ENCODE measurements around the gene PTPRE. TPM values are rescaled to one million over a fixed set of nuclear protein-coding genes. Genes with fewer than 3 reads are reported as not detected.

Gene PTPRE
- polyA plus RNA-seq, 1 donor (not counting 4 experiments of a cell fraction or from before 2014, with no cell fraction given): 15.1 TPM

- Histone ChIP-seq H3K36me3 (ENCODE audit: control insufficient read depth in 2 of 2, extremely low read depth in 1 of 2, insufficient read depth in 2 of 2, low read length in 2 of 2) (no peaks in the 10 kb centered on the region), H3K9me1 (ENCODE audit: control insufficient read depth, extremely low read depth, insufficient read depth, low read length) (no peaks in the 10 kb centered on the region), H2AFZ (ENCODE audit: control insufficient read depth, low read length) (no peak overlapping the region), H3K27ac (ENCODE audit: control insufficient read depth, insufficient read depth, low read length) (no peak overlapping the region), H3K4me1 (ENCODE audit: control insufficient read depth, extremely low read depth, insufficient read depth, low read length) (peaks cover 28% of the 10 kb centered on the region), H3K9me3 (ENCODE audit: control insufficient read depth, low read depth, low read length) (no peaks in the 10 kb centered on the region), H3K27me3 (ENCODE audit: control insufficient read depth, extremely low read depth, insufficient read depth, low read length) (no peaks in the 10 kb centered on the region), H3K9ac (ENCODE audit: control insufficient read depth, extremely low read depth, insufficient read depth, low read length) (no peak overlapping the region), H3K79me2 (ENCODE audit: control insufficient read depth, insufficient read depth, low read length) (no peaks in the 10 kb centered on the region), H4K20me1 (ENCODE audit: control insufficient read depth, extremely low read depth, insufficient read depth, low read length) (no peaks in the 10 kb centered on the region), H3K4me3 (ENCODE audit: control insufficient read depth in 2 of 3, extremely low read depth in 1 of 3, insufficient read depth in 2 of 3, low read depth in 1 of 3, low read length in 3 of 3) (no peak overlapping the region), H3K4me2 (ENCODE audit: control insufficient read depth, extremely low read depth, insufficient read depth, low read depth, low read length) (no peak overlapping the region)
- dilution Hi-C loops (cut with MboI; ENCODE audit: extremely low pct_ligation_motif_present, low sequenced_read_pairs): no loop called here
- no peak for DNase-seq (ENCODE audit: low read depth, low spot score)
- FAIRE-seq: no peak
- no peak for TF ChIP-seq EZH2 (IDR thresholded peaks at IDR 0.05; ENCODE audit: low read length)
- TF ChIP-seq, protein P1, sequence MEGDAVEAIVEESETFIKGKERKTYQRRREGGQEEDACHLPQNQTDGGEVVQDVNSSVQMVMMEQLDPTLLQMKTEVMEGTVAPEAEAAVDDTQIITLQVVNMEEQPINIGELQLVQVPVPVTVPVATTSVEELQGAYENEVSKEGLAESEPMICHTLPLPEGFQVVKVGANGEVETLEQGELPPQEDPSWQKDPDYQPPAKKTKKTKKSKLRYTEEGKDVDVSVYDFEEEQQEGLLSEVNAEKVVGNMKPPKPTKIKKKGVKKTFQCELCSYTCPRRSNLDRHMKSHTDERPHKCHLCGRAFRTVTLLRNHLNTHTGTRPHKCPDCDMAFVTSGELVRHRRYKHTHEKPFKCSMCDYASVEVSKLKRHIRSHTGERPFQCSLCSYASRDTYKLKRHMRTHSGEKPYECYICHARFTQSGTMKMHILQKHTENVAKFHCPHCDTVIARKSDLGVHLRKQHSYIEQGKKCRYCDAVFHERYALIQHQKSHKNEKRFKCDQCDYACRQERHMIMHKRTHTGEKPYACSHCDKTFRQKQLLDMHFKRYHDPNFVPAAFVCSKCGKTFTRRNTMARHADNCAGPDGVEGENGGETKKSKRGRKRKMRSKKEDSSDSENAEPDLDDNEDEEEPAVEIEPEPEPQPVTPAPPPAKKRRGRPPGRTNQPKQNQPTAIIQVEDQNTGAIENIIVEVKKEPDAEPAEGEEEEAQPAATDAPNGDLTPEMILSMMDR (optimal IDR thresholded peaks at IDR 0.05 in 1 of 3, IDR thresholded peaks at IDR 0.05 in 1 of 3, conservative IDR thresholded peaks at IDR 0.05 in 1 of 3; ENCODE audit: extremely low read depth in 1 of 3, insufficient read depth in 2 of 3, low read length in 3 of 3): no peak
These were observed 79.9 kb downstream of the PTPRE start for GRCh38 chr10:127986531-127987466.

DNA sequence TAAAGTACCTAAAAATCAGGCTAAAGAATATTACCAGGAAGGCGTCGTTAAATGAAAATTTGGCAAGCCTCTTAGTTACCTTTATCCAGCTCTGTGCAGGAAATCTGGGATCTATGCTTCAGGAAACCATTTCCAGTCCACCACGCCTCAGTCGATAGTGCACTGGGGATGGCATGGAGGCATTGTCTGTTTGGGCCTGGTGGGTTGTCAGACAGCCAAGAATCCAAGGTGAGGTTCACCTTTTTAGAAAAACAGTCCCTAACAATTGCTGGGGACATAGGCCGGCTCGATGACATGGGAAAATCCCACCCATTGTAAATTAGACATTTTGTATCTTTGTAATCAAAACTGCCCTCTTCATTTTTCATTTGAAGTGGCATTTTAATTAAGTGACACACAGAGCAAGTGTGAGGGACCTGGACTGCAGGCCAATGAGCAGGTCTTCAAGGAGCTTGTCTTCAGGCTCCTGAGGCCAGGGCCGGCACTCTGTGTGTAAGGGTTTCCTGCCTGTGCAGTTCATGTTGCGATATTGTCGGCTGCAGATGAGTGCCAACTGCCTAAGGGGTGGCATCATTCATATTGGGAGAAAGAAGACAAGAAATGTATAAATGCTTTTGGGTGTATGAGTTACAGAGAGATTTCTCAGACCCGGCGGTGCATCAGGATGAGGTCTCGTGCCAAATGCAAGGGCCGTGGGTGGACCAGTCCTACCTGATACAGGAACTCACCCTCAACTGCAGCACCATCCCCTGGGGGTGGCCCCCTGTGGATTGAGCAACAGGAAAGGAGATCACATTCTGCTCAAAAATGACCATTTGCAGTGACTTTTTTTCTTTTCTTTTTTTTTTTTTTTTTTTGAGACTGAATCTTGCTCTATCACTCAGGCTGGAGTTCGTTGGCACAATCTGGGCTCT, 80.8 kb downstream of the PTPRE start:
- Histone ChIP-seq H3K9me1 (ENCODE audit: control insufficient read depth, extremely low read depth, insufficient read depth, low read length) (no peaks in the 10 kb centered on the region), H3K4me2 (ENCODE audit: control insufficient read depth, extremely low read depth, insufficient read depth, low read depth, low read length) (no peak overlapping the region), H3K36me3 (ENCODE audit: control insufficient read depth in 2 of 2, extremely low read depth in 1 of 2, insufficient read depth in 2 of 2, low read length in 2 of 2) (no peaks in the 10 kb centered on the region), H3K4me3 (ENCODE audit: control insufficient read depth in 2 of 3, extremely low read depth in 1 of 3, insufficient read depth in 2 of 3, low read depth in 1 of 3, low read length in 3 of 3) (no peak overlapping the region), H3K9ac (ENCODE audit: control insufficient read depth, extremely low read depth, insufficient read depth, low read length) (no peak overlapping the region), H3K27me3 (ENCODE audit: control insufficient read depth, extremely low read depth, insufficient read depth, low read length) (no peaks in the 10 kb centered on the region), H3K27ac (ENCODE audit: control insufficient read depth, insufficient read depth, low read length) (no peak overlapping the region), H2AFZ (ENCODE audit: control insufficient read depth, low read length) (no peak overlapping the region), H4K20me1 (ENCODE audit: control insufficient read depth, extremely low read depth, insufficient read depth, low read length) (no peaks in the 10 kb centered on the region), H3K79me2 (ENCODE audit: control insufficient read depth, insufficient read depth, low read length) (no peaks in the 10 kb centered on the region), H3K9me3 (ENCODE audit: control insufficient read depth, low read depth, low read length) (no peaks in the 10 kb centered on the region), H3K4me1 (ENCODE audit: control insufficient read depth, extremely low read depth, insufficient read depth, low read length) (peaks cover 33% of the 10 kb centered on the region)
- TF ChIP-seq, protein P1 (optimal IDR thresholded peaks at IDR 0.05 in 1 of 3, IDR thresholded peaks at IDR 0.05 in 1 of 3, conservative IDR thresholded peaks at IDR 0.05 in 1 of 3; ENCODE audit: extremely low read depth in 1 of 3, insufficient read depth in 2 of 3, low read length in 3 of 3): no peak
- no peak for TF ChIP-seq EZH2 (IDR thresholded peaks at IDR 0.05; ENCODE audit: low read length)
- no peak for FAIRE-seq
- no peak for DNase-seq (ENCODE audit: low read depth, low spot score)
- dilution Hi-C loops (cut with MboI; ENCODE audit: extremely low pct_ligation_motif_present, low sequenced_read_pairs): no loop called here

Data from keratinocyte (primary cell).